Limb (tissue), 2 donors: ENCODE measurements around the gene KIRREL3.

Experiments
- DNase-seq, 2 donors: peaks; one replicate each; pipeline ENCODE4 v3.0.0-alpha.2; 2016; ENCODE audit errors: extremely low spot score in 2 of 2

Gene KIRREL3

DNA sequence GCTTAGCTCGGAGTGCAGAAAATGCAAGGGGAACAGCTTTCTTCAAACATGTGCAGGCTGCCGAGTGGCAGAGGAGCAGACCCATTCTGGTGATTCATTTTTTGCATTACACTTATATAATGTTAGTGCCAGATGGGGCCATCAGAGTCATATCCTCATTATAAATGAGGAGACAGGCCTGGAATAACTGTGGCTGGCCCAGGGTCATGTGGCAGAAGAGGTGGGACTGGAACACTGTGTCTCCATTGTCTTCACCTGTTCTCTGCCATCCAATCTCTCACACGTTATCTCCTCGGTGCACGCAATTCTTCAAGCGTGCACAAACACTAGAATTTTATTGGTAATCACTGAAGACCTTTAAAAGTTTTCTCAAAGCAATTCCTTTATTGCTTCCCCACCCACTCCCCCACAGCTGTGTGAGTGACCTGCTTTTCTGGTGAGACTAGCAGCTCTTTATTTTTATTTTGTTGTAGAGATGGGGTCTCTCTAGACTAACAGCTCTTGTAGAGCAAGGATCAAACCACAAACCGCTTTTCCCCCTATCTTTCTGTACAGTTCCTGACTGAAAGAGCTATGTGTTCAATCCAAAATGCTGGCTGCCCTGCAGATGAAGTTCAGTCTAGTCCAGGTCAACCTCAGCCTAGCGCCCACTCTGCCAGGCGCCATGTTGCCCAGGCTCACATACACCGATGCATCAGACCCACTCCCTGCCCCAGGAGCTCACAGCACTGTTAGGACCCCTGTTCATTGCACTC is 569.8 kb downstream of the KIRREL3 start:
- no peak for DNase-seq

DNA sequence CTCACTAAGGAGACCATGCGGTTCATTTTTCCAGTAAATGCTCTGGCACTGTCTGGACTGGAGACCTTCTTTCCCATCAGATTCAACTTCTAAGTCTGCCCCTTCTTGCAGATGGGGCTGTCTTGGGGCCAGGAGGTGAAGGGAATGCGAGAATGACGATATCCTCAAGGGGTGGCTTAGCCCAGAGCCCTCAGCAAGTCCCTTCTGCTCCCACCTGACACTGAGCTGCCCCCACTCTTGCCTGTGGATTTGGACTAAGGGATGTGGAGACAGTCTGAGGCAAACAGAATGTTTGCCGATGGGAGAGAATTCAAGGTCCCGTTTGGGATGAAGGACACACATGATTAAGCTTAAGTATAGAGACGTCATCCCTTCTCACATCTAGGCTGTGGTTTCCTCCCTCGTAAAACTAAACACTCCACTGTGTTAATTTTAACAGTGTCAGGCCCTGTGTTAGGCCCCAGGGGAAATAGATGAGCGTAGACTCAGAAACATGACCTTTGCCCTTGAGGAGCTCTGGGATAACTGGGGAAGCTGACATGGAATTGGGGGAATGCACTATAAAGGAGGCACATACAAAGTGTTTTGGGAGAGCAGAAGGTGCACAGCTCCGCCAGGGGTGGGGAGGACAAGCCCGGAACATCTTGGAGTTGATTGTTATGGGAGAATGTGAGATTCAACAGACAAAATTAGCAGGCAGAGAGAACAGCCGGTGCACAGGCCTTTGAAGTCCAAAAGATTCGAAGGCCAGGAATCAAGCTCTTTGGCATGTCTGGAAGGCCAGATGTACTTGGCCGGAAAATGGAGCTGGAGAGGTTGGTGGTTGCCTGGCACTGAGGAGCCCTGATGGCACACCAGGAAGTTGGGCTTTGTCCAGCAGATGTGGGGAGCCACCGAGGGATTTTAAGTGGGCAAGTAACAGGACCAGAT is 573.5 kb downstream of the KIRREL3 start:
- DNase-seq, result no peak

DNA sequence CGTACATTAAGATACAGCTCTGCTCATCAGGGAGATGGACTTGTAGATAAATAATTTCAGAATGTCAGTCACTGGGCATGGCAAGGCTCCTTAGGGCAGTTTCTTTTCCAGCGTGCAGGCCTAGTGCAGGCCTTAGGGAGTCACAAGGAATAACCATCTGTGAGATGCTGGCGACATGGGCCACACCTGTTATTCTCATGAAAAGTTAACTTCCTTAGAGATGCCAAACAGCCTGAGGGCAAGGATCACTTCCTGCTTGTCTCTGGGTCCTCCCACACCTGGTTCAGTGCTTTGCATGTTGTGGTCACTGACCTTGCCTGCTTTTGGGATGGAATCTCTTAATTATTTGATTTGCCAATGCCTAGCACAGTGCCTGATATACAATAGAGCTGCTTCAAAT is 574.5 kb downstream of the KIRREL3 start:
- no peak for DNase-seq

DNA sequence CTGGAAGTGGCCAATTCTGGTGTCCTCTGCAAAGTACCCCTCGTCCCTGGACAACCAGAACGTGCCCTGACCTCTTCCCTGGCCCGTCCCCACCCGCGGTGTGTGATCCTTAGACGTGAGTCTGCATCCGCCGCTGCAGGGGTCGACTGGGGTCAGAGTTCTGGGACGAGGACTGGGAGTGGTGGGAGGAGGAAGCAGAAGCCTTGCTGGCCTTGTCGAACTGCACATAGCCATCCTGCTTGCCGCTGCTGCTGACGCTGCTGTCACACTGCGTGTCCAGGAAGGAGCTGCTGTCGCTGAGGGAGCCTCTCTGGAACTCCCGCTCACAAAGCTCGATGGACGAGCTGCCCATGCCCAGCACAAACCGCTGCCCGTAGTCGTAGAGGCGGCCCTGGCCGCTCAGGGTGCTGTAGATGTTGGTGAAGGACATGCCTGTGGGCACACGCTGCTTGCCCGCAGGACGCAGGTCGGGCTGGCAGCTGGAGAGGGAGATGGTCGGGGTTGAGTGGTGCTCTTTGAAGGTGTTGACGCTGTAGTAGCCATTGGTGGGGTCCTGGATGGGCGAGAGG is 576.0 kb downstream of the KIRREL3 start:
- no peak for DNase-seq

DNA sequence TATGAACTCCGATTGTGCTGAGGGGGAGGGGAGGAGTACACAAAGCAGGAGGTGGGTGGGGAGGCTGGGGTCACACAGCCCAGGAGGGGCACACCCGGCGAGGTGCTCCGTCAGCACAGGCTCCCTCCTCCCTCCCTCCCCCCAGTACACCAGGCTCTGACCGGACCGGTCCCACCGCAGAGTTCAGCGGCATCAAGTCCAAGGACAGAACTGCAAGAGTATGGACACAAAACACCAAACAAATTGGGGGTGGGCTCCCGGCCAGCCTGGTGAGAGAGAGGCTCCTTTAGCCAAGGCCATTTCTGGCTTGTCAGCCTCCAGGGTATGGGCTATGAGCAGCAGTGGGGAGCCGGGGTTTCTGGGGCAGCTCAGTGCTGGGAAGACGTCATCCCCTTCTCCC is 576.8 kb downstream of the KIRREL3 start:
- no peak for DNase-seq

DNA sequence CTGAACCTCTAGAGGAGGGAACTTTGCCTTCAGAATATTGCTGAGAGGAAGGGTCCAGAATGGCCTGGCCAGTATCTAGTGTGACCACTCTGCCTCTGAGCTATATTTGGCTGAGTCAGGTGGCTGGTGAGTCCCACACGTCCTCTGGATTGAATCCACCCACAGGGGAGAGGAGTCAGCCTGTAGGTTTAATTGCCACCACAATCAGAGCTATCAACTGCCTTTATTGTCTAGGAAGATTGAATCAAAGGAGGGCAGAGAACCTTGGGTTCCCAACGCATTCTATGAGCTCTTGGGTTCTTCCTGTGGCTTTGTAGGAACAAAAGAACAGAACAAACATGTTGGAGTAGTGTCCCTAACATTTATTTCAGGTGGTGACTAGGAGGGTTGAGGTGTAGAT is 577.4 kb downstream of the KIRREL3 start:
- DNase-seq, result no peak

DNA sequence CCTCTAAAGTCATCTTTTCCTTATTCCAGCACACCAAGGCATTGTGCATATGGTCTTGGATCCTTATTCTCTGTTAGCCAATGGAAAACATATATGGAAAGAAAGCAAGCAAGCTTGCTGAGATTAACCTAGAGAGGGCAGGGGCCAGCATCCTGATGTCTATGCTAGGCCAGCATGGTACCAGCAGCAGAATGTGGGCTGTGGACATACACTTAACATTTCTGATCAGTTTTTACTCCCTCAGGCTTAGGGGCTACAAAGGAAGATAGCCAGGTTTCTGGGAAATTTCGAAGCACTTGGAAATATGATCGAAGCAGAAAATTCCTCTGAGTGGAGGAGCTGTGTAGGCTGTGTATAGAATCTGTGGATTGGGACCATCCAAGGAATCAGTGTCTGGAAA is 578.1 kb downstream of the KIRREL3 start:
- DNase-seq, result no peak

DNA sequence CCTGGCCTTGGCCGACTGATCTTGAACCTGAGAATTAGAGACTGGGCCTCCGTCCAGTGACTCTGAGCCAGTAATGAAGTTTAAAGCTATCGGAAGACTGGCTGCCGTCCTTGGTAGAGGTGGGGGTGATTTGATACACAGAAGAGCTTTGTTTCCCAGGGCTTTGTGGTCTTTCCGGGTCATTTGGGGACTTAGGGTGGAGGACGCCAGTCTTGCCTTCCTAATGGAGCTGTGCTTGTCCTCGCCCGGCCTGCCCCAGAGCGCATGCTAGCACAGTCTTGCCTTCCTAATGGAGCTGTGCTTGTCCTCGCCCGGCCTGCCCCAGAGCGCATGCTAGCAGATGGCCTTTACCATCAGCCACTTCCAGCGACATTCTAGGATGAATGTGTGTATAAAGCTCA is 579.3 kb downstream of the KIRREL3 start:
- DNase-seq, result no peak

DNA sequence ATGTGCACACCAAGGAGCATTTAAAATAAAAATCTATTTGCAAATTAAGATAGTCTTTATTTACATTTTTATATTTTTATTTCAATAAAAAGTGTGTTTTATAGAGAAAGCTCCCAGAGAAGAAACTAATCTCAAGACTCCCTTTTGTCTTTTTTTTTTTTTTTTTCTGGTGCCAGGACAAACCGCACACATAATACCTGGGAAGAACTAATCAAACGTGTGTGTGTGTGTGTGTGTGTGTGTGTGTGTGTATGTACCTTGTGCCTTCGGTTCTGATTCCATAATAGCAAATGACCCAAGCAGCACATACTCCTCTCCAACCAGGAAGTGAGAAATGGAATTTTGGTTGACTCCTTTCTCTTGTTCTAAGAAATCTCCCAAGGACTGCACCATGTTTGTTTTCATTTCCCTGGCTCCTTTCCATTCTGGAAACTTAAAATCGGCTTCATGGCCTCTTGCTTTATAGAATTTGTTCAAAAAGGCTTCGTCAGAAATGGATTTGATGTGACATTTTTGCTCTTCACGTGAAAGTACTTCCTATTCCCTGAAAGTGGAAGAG is 579.8 kb downstream of the KIRREL3 start:
- DNase-seq, result no peak

DNA sequence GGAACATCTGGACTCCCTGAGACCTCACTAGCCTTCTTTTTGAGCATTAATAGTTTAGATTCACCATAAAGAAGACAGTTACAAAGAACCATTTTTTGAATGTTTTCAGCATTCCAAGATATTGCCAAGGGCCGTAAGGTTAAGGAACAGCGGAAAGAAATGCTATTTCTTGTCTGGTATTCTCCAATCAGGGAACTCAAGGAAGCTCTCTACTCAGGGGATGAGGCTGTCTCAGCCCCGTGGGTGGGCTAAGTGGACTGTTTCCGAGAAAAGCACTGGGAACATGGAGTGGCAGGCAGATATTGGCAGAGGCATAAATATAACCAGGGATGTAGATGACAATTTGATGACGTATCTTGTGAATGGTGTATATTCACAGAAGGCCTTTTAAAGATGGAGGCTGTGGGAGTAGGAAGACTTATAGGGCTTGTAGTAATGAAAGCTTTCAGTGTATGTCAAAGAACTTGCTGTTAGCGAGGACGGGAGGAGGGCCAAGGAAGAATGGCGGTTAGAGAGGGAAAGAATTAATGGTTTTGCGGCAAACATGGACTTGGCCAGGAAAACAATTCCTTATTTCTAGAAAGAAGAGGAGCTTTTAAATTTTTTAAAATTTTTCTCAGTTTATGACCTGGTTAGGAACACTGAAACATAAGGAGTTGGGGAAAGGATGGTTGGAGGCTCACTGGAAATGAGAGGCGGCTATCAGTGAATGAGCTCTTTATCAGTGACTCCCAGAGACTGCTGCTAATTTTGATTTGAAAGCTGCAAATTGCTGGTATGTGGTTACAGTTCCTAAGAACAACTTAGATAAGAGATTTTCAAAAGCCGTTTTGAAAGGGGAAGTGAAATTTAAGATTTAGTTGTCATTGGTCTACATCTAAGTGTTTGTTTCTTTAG is 580.5 kb downstream of the KIRREL3 start:
- DNase-seq, result peak in 1 of 2 donors; percentile 62

DNA sequence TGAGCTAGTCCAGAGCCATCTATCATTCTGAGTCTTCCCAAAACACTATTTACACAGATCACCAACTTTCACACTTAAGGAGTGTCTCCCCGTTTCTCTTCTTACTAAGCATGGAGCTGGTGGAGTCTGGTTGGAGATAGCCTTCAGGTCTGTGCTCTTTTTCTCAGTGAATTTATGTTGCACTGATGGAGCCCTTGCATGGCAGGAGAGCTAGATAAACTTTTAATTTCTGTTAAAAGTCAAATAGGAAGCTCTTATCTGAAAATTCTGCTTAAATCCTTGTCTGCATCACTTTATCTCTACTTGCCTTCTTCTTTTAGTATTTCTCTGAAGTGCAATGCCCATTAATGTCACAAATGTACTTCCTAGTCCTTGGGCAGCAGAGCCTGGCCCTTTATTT is 581.7 kb downstream of the KIRREL3 start:
- DNase-seq, result no peak

DNA sequence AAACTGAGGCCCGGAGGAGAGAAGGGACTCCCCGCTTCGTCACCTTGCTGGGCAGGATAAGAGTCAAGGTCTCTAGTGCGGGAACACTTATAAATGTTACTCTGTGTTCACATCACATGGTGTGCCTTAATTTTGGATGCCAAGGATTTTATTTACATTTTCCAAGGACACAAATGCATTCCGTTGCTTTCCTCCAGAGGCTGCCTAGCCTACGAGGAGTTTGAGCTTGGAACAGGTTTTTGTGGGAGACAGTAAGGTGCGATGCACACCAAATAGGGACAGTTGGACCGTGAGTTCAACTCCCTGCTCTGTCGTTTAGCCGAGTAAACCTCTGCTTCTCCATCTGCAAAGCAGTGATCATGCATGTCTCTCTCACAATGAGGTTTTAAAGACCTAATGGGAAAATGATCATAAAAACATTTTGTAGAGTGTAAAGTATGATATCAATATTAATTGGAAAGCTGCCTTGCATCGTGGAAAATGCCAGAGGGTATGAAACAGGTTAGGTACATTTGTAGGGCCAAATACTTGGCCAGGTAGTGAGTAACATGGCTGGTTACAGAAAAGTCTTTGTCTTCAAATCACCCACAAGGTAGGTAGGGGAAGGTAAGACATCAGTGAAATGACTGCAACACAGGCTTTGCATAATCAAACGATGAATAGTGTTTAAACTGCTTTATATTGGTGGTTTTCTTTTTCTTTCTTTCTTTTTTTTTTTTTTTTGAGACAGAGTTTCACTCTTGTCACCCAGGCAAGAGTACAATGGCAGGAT is 583.3 kb downstream of the KIRREL3 start:
- no peak for DNase-seq

DNA sequence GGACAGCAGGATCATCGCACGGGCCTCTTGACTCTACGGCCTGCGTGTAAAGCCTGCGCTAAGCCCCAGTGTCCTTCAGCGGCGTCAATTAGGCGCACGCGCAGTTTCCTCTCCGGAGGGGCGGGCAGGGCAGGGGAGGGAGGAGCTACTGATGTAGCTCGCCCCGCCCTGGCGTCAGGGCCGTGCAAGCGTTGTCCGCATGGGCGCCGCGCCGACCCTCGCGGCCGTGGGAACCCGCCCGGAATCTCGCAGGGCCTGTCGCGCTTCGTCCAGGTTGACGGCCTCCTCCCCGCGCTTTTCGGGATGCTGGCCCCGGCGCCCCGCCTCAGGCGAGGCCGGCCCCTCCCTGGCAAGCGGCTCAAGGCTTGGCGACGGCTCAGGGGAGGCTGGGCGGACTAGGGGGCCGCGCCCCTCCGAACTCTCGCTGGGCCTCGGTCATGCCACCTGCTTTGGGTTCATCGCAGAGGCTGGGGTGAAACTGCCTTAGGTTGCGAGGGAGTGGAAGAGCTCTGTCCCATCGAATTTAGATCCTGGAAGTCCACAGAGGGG is 584.0 kb downstream of the KIRREL3 start:
- DNase-seq, result peak; percentile 85 to 90

DNA sequence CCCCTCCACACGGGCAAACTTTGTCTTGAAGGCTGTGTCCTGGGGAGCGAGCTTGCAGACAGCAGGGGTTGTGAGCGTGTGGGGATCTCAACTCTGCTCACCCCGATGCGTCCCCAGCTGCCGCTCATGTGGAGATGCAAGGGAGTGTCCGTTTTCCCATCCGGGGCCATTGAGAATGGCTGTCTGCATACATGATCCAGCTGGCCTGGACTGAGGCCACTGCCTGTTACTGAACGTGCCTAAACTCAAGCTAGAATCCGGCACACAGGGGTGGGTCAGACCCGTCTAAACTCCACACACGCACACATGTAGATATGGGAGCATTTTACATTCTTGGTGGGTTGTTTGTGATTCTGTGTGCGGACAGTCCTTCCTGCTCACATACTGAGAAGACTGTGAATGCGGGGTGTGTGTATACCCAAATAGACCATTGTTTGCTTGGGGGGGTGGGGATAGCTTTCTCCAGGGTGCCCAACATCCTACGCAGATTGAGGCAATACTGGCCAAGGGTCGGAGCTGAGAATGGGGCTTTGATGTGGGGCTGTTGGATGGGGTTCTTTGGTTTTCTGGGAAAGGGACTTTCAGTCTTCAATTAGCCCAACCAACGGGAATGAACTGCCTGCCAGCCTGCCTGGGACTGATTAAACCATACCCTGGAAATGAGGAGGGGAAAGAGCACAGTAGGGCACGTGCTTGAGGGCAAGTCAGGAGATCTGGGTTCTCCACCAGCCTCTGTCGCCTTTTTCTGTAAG is 584.7 kb downstream of the KIRREL3 start:
- DNase-seq, result peak; percentile 70 to 78

DNA sequence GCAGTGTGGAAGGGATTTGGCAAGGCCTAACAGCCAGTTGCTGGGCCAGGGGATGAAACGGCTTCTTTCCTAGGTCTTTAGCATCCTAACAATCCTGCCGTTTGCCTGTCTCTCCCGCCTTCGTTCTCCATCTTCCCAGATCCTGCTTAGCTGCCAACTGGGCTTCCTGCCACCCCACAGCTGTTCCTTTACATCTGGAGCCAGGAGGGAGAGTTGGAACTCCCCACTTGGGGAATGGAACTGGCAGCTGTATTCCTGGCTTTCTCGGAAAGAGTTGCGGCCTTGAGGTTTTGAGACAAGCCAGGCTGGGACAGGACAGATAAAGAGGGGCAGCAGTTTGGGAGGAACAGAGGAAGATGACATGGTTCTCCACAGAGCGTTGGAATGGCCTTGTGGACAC is 585.4 kb downstream of the KIRREL3 start:
- DNase-seq, result peak; percentile 89 to 92

DNA sequence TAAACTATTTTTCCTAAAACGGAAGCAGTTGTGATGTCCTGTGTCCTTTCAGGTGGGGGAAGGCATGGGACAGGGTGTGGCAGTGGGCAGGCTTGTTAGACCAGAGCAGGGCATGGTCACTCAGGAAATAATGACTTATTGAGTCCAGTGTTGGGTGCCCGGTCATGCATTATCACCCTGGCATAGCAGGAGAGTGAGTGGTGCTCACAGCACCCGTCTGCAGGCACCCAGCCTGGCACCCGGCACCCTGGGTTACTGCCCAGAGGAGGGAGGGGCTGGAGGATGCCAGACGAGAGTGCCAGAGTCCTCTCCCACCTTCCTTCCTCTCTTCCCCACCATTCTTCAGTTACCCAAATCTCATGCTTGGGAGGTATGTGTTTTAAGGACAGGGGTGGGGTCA is 586.0 kb downstream of the KIRREL3 start:
- DNase-seq, result no peak

DNA sequence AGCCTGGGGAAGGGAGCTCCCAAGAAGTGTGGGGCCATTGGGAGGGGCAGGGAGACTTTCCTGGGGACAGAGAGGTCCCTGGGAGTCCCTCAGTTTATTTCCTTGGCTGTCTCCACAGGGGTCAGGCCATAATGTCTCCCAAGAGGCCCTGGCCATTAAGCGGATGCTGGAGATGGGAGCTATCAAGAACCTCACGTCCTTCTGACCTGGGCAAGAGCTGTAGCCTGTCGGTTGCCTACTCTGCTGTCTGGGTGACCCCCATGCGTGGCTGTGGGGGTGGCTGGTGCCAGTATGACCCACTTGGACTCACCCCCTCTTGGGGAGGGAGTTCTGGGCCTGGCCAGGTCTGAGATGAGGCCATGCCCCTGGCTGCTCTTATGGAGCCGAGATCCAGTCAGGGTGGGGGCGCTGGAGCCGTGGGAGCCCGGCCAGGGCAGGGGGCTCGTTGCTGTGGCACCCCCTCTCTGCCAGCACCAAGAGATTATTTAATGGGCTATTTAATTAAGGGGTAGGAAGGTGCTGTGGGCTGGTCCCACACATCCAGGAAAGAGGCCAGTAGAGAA is 586.6 kb downstream of the KIRREL3 start:
- DNase-seq, result no peak

DNA sequence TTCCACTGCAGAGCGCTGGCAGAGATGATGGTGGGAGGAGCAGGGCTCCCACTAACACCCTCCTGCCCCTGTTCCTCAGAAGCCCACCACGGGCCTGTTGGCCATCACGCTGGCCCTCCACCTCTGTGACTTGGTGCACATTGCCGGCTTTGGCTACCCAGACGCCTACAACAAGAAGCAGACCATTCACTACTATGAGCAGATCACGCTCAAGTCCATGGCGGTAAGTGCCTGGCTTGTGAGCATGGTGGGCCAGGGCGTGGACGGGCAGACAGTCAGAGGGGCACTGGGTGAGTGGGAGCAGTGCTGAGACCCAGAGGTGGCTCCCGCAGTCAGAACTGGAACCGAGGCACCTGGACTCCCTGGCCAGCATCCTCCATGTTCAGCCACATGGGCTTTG is 587.1 kb downstream of the KIRREL3 start:
- DNase-seq, result no peak

DNA sequence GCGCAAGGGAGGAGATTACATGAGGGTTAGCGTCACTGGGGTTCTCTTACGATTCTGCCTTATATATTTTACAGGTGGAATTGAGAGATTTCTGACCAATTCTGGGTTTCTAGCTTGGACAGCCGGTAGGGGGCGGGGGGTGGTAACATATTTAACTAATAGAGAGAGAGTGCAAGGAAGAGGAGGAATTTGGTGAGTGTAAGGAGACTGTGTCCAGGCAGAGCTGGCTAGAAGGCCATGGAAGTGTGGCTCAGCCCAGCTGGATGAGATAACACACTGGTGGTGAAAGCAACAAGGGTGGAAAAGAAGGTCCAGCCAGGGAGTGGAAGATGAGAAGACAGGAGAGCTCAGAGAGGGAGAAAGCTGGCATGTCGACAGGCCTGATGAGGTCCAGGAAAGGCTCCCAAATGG is 588.6 kb downstream of the KIRREL3 start:
- no peak for DNase-seq
